OCI-LY7 (cell line): ENCODE data around the gene NAPA. TPM values are rescaled to one million over a fixed set of nuclear protein-coding genes. Genes with fewer than 3 reads are reported as not detected.

Experiments
- BruUV-seq: library from RNA; stranded (reverse); fragments of 400-500 nt; replicated peaks from 2 replicates; lab custom pipeline; 2021; lab: Mats Ljungman, UMichigan
- CTCF ChIA-PET: fragments of 300-600 bp; sonication (Branson Sonifier 250); formaldehyde crosslinking; loops from one replicate; lab custom pipeline; 2022; ENCODE audit warnings: antibody characterized with exemption; ENCODE audit not compliant: unreplicated experiment; lab: Charles Lee
- POLR2A ChIA-PET: fragments of 300-600 bp; sonication (Branson Sonifier 250); formaldehyde crosslinking; loops from one replicate; lab custom pipeline; 2022; ENCODE audit warnings: antibody characterized with exemption; lab: Charles Lee
- DNase-seq: peaks from one replicate; pipeline ENCODE4 v3.0.0-alpha.2; 2015; ENCODE audit warnings: low spot score
- H2AFZ ChIP-seq: fragments of 200-600 bp; sonication (generic), shearing (Covaris generic); 2 replicates; pipeline ENCODE4 v1.6.1; 2014; ENCODE audit warnings: mild to moderate bottlenecking, antibody characterized with exemption, low read length, moderate library complexity
- H3K27ac ChIP-seq: fragments of 200-600 bp; sonication (generic); 2 replicates; pipeline ENCODE4 v1.5.1; 2014; ENCODE audit warnings: mixed run types, low read depth, mild to moderate bottlenecking, moderate library complexity, low read length, inconsistent platforms; ENCODE audit not compliant: poor library complexity, severe bottlenecking
- H3K36me3 ChIP-seq: fragments of 200-600 bp; sonication (generic); 2 replicates; pipeline ENCODE4 v1.6.1; 2014; ENCODE audit warnings: mild to moderate bottlenecking, antibody characterized with exemption, low read length, moderate library complexity, mixed read lengths; ENCODE audit not compliant: insufficient read depth
- H3K4me1 ChIP-seq: fragments of 200-600 bp; sonication (generic); 2 replicates; pipeline ENCODE4 v1.5.1; 2014; ENCODE audit warnings: mild to moderate bottlenecking, low read length; ENCODE audit not compliant: insufficient read depth, poor library complexity, severe bottlenecking
- H3K4me2 ChIP-seq: fragments of 200-600 bp; sonication (generic); 2 replicates; pipeline ENCODE4 v1.6.1; 2014; ENCODE audit warnings: mild to moderate bottlenecking, low read length
- H3K4me3 ChIP-seq: fragments of 200-600 bp; sonication (generic); 2 replicates; pipeline ENCODE4 v1.5.1; 2014; ENCODE audit warnings: mild to moderate bottlenecking, low read depth, low read length; ENCODE audit not compliant: poor library complexity, severe bottlenecking
- H3K79me2 ChIP-seq: fragments of 200-600 bp; sonication (generic); 2 replicates; pipeline ENCODE4 v1.6.1; 2016; ENCODE audit warnings: low read depth, mild to moderate bottlenecking, low read length, moderate library complexity, mixed read lengths; ENCODE audit not compliant: insufficient read depth
- H3K9me2 ChIP-seq: fragments of 200-600 bp; sonication (generic); 2 replicates; pipeline ENCODE4 v1.6.1; 2016; ENCODE audit warnings: mild to moderate bottlenecking, low read length, mixed read lengths; ENCODE audit not compliant: insufficient read depth
- H3K9me3 ChIP-seq: fragments of 200-600 bp; sonication (generic); 2 replicates; pipeline ENCODE4 v1.6.1; 2014; ENCODE audit warnings: mild to moderate bottlenecking, mixed run types, low read length, mixed read lengths
- H4K20me1 ChIP-seq: fragments of 200-600 bp; sonication (generic); 2 replicates; pipeline ENCODE4 v1.6.1; 2014; ENCODE audit warnings: mild to moderate bottlenecking, antibody characterized with exemption, low read length, moderate library complexity, mixed read lengths; ENCODE audit not compliant: insufficient read depth
- CTCF ChIP-seq: fragments of 200-600 bp; sonication (generic); conservative IDR thresholded peaks from 2 replicates; pipeline ENCODE4 v1.5.1; 2014; ENCODE audit warnings: mild to moderate bottlenecking, antibody characterized with exemption, low read length, moderate library complexity, mixed read lengths
- EZH2phosphoT487 ChIP-seq: fragments of 200-600 bp; sonication (generic); IDR thresholded peaks from 2 replicates; pipeline ENCODE4 v1.6.1; 2018; ENCODE audit warnings: low read depth, borderline replicate concordance, mild to moderate bottlenecking, mixed run types, antibody characterized with exemption, low read length, moderate library complexity, mixed read lengths
- intact Hi-C: fragments of 100-400 bp; cut with micrococcal nuclease; formaldehyde crosslinking; loops from one replicate; pipeline ENCODE4 v1.10.0; 2022; ENCODE audit not compliant: unreplicated experiment
- total RNA-seq, 2 experiments: library from RNA; depleted of rRNA in 1 of 2; stranded (reverse); fragments of >200 nt in 1 of 2; shearing (Covaris generic) in 1 of 2; gene quantifications; 2 replicates each; pipeline ENCODE4 v1.2.3, GENCODE V29; 2014 to 2022

The NAPA gene
- total RNA-seq, 2 experiments from 2014 or later = 56.5 to 71.4 TPM

GRCh38 chr19:47485210-47485609 is 29.7 kb downstream of the NAPA start:
- BruUV-seq = no TSS peak
- ChIA-PET CTCF (no interaction called here), POLR2A (interaction anchor here (0.6 to 0.7 kb wide), 2 partner anchors 9 to 211 kb away, joined by 4 to 5 read pairs; partner anchors contain the start of gene INAFM1)
- Histone ChIP-seq H4K20me1 (no peaks in the 10 kb centered on the region), H2AFZ (no peak overlapping the region), H3K9me3 (no peaks in the 10 kb centered on the region), H3K79me2 (no peaks in the 10 kb centered on the region; the same call in 1 of the 2 replicates), H3K4me1 (peaks cover 40% of the 10 kb centered on the region), H3K4me3 (peak overlapping the region; percentile 77), H3K27ac (peak overlapping the region; percentile 91), H3K4me2 (peak overlapping the region; percentile 96), H3K9me2 (no peaks in the 10 kb centered on the region), H3K36me3 (peaks cover 21% of the 10 kb centered on the region)
- peak; percentile 85 for DNase-seq
- intact Hi-C loops = loop anchor here (2.0 to 10.0 kb wide), 2 partner anchors 48 to 120 kb away; partner anchors contain the start of gene BICRA
- TF ChIP-seq CTCF = no peak

GRCh38 chr19:47483800-47484690 is 30.8 kb downstream of the NAPA start, which contains the start of gene KPTN:
KPTN (minus strand) TSS chr19:47484219; CDS start chr19:47484160, 59 bp downstream.
- Histone ChIP-seq H4K20me1 (no peaks in the 10 kb centered on the region), H3K4me3 (peak within 1 kb of the TSS; percentile 77), H3K4me2 (peak within 1 kb of the TSS; percentile 96), H3K4me1 (peaks cover 40% of the 10 kb centered on the region), H3K79me2 (no peaks in the 10 kb centered on the region; the same call in 1 of the 2 replicates), H2AFZ (peak within 1 kb of the TSS; percentile 62; the same call in 1 of the 2 replicates), H3K27ac (peak within 1 kb of the TSS; percentile 91), H3K36me3 (peaks cover 10% of the 10 kb centered on the region), H3K9me2 (no peaks in the 10 kb centered on the region), H3K9me3 (no peaks in the 10 kb centered on the region)
- TF ChIP-seq CTCF (peak; percentile 97), EZH2phosphoT487 (no peak)
- POLR2A ChIA-PET = interaction anchor here (0.6 kb wide), 1 partner anchor 364 kb away, joined by 3 read pairs; no protein-coding TSS in a partner anchor
- intact Hi-C loops = loop anchor here (1.0 to 10.0 kb wide), 4 partner anchors 31 to 121 kb away; partner anchors contain the start of genes BICRA and NAPA
- BruUV-seq = no TSS peak
- CTCF ChIA-PET = interaction anchor here (0.7 to 1.0 kb wide), 3 partner anchors 122 to 730 kb away, joined by 3 to 4 read pairs (median 3); no protein-coding TSS in a partner anchor
- peak; percentile 94 for DNase-seq
